Neural progenitor cell (in vitro differentiated cells): ENCODE data around the gene PIK3CD.

Experiments used
- EZH2 ChIP-seq: fragments of 200-600 bp; sonication (generic); IDR thresholded peaks from 2 replicates; pipeline ENCODE4 v1.6.1; 2017; ENCODE audit warnings: antibody characterized with exemption, mild to moderate bottlenecking, moderate library complexity
- TF ChIP-seq, protein P1 (sequence below): fragments of 200-600 bp; sonication (generic); IDR thresholded peaks from 2 replicates; pipeline ENCODE4 v1.5.1; 2017; ENCODE audit warnings: antibody characterized with exemption, mild to moderate bottlenecking

DNA sequence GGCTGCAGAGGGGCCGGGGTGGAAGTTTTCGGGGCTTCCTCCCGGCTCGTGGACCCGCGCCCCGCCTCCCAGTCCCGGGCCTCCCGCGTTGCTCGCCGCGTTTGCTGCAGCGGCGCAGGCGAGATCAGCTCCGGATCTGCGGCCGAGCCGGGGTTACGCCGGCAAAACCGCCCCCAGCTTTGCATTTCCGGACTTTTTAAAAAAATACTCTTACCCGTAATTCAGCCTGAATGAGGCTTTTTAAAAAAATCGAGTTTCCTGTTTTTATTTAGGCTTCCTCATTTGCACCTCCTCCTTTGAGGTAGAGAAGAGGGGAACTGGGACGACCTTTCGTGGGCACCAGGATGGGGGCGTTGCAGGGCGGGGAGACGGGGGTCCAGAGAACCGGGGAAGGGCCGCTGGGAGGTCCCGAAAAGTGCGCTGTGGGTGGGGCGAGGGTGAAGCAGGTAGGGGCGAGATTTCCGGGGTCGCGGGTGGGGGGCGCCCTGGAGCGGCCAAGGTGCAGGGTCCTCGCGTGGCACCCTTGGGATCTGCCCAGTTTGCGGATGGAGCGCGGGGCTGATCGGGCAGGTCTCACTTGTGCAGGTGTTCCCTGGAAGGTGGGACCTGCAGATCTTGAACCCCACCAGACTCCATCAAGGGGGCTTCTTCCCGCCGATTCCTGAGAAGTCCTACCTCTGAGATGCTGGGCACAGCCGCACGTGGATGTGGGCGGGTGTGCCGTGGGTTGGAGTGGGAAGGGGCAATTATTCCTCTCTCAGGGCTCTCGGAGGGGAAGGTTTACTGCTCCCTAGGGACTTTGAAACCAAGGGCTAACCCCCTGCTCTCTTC is 1.1 kb downstream of the PIK3CD start:
- TF ChIP-seq, protein P1, sequence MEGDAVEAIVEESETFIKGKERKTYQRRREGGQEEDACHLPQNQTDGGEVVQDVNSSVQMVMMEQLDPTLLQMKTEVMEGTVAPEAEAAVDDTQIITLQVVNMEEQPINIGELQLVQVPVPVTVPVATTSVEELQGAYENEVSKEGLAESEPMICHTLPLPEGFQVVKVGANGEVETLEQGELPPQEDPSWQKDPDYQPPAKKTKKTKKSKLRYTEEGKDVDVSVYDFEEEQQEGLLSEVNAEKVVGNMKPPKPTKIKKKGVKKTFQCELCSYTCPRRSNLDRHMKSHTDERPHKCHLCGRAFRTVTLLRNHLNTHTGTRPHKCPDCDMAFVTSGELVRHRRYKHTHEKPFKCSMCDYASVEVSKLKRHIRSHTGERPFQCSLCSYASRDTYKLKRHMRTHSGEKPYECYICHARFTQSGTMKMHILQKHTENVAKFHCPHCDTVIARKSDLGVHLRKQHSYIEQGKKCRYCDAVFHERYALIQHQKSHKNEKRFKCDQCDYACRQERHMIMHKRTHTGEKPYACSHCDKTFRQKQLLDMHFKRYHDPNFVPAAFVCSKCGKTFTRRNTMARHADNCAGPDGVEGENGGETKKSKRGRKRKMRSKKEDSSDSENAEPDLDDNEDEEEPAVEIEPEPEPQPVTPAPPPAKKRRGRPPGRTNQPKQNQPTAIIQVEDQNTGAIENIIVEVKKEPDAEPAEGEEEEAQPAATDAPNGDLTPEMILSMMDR: no peak
- no peak for TF ChIP-seq EZH2
